Mucosa of gallbladder (tissue), 1 donor: ENCODE measurements around the gene NOB1. TPM values are rescaled to one million over a fixed set of nuclear protein-coding genes. Genes with fewer than 3 reads are reported as not detected.
"Not testable (repeated sequence)": the region's sequence is repeated elsewhere in the genome, so short reads cannot be mapped to it uniquely, and the experiment has no call there.

ENCODE experiments used
- DNase-seq: peaks from one replicate; pipeline ENCODE4 v3.0.0-alpha.2; 2020; ENCODE audit warnings: low spot score
- total RNA-seq: library from RNA; stranded (reverse); gene quantifications from one replicate; pipeline ENCODE4 v1.2.1, GENCODE V29; 2021
- donor health status: DM: no; HTN: no; CAD: no.

Gene NOB1
- total RNA-seq, 1 donor from 2014 or later = 31.6 TPM

- peak; percentile 75 for DNase-seq
Observed at GRCh38 chr16:69761983-69762813, 7.5 kb upstream of the NOB1 start, which contains the start of gene WWP2. Gene WWP2, plus strand, starts transcription at chr16:69762332. Its CDS starts 24,679 bp downstream, at chr16:69787011.

GRCh38 chr16:69757375-69757774 lies 2.6 kb upstream of the NOB1 start:
- not testable (repeated sequence) for DNase-seq

- no peak for DNase-seq
Observed at GRCh38 chr16:69756705-69757104, 2.0 kb upstream of the NOB1 start.

- DNase-seq = no peak
Observed at GRCh38 chr16:69754143-69754468, 620 bp downstream of the NOB1 start.

DNA sequence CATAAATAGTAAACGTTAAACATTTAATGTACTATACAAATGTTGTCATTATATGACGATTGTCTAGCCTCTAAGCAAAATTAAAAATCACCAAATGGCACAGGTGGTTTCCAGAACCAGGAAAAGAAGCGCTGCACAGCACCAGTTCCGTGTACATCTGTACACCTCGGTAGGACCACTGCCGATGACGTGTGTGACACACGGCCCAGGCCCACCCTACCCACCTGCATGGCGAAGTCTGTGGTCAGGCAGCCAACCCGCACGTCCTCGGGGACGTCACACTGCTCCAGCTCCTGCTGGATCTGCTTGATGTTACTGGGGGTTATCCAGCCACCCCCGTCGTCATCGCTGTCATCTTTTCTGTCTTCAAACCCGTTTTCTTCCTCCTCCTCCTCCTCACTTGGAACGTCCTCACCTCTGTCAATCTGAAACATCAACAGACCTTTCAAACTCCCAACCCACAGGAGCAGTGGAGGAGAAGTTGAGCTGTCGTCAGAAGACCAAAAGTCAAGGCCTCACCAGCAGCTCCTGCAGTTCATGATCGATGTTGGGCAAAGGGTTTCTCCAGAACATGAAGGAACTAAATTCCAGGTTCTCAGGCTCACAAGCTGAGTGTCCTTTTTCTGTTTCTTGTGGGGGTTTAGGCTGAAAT lies 5.9 kb downstream of the NOB1 start:
- no peak for DNase-seq

DNA sequence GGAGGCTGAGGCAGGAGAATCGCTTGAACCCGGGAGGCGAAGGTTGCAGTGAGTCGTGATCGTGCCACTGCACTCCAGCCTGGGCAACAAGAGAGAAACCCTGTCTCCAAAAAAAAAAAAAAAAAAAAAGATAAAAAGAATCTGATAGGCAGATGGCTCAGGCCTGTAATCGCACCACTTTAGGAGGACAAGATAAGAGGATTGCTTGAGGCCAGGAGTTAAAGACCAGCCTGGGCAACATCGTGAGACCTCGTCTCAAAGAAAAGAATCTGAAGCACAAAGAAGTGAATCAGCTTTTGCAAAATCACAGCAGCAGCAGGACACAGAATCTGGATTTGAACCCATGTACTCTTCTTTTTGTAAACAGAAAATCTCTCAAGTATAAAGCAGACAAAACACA lies 7.6 kb downstream of the NOB1 start:
- no peak for DNase-seq

GRCh38 chr16:69745959-69746358 lies 8.8 kb downstream of the NOB1 start:
- no peak for DNase-seq

DNA sequence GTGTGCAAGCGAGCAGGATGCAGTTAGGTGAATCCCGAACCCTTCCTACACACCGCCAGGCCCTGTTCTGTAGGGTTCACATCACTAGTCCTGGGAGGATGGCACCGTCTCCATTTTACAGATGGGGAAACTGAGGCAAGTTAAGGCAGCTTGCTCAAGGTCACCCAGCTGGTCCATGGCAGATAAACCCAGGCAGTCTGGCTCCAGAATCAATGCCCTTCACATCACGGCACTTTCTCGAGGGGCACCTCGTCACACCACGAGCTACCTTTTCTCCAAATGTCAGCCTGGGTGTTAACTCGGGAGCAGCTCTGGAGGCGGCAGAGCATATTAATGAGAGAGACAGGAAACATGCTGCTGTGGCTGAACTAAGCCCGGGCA lies 9.5 kb downstream of the NOB1 start:
- no peak for DNase-seq

- DNase-seq = no peak
Observed at GRCh38 chr16:69744363-69745231, 10.1 kb downstream of the NOB1 start.

GRCh38 chr16:69741951-69742904 lies 12.5 kb downstream of the NOB1 start:
- DNase-seq = peak; percentile 84

DNA sequence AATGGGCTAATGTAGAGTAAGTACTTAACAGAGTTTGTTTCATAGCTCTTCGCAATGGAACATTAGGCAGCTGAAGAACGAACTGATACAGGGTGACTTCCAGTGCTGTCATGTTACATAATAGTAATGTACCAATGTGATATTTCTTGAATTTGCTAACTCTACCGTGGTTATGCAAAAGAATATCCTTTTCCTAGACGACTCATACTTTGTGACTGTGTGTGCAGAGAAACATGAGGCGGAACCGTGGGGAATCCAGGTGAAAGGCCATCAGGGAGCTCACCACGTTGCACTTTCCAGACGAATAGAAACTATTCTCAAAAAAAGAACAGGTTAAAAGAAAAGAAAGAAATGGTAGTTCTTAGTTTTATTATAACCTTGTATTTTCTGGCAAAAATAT lies 13.2 kb downstream of the NOB1 start:
- DNase-seq = no peak

DNA sequence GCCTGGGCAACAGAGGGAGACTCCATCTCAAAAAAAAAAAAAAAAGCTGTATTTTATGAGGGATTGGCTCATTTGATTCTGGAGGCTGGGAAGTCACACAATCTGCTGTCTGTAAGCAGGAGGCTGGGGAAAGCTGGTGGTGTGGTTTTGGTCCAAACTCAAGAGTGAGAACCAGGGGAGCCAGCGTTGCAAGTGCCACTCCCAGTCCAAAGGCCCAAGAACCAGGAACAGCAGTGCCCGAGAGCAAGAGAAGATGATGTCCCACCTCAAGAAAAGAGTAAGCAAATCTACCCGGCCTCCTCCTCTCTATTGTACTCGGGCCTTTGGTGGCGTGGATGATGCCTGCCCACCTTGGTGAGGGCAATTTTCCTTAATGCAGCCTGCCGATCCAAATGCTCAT lies 22.6 kb downstream of the NOB1 start:
- no peak for DNase-seq

DNA sequence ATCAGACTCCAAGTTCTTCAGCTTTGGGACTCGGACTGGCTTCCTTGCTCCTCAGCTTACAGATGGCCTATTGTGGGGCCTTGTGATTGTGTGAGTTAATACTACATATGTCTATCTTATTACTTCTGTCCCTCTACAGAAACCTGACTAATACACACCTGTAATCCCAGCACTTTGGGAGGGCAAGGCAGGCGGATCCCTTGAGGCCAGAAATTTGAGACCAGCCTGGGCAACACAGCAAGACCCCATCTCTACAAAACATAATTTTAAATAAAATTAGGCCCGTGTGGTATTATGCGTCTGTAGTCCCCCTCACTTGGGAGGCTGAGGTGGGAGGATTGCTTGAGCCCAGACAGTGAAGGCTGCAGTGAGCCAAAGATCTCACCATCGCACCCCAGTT lies 23.4 kb downstream of the NOB1 start:
- not testable (repeated sequence) for DNase-seq

DNA sequence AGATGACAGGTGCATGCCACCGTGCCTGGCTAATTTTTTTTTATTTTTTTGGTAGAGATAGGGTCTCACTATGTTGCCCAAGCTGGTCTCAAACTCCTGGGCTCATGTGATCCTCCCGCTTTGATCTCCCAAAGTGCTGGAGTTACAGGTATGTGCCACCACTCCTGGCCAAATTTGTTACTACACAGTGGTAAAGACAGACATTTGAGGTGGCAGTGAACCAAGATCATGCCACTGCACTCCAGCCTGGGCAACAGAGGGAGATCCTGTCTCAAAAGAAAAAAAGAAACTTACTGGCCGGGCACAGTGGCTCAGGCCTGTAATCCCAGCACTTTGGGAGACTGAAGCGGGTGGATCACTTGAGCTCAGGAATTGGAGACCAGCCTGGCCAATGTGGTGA lies 25.7 kb downstream of the NOB1 start:
- DNase-seq = not testable (repeated sequence)

DNA sequence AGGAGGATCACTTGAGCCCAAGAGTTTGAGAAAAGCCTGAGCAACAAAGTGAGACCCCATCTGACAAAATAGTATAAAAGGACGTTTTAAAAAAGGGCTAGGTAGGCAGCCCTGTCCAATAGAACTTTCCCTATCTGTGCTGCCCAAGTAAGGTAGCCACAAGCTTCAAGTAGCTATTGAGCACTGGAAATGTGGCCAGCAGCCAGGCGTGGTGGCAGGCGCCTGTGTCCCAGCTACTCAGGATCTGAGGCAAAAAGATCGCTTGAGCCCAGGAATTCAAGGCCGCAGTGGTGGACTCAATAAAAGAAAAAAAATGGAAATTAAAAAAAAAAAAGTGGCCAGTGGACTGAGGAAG lies 26.8 kb downstream of the NOB1 start:
- peak; percentile 27 for DNase-seq

GRCh38 chr16:69726313-69727060 lies 28.2 kb downstream of the NOB1 start, which contains the start of gene NQO1:
Gene NQO1, minus strand, starts transcription at chr16:69726560. Its CDS starts 121 bp downstream, at chr16:69726439.
- peak; percentile 96 for DNase-seq

- DNase-seq = no peak
Observed at GRCh38 chr16:69725480-69726312, 29.0 kb downstream of the NOB1 start.

- no peak for DNase-seq
Observed at GRCh38 chr16:69724981-69725479, 29.7 kb downstream of the NOB1 start.

GRCh38 chr16:69724414-69724873 lies 30.3 kb downstream of the NOB1 start:
- DNase-seq = no peak
